Measurements from ENCODE around the gene B4GALT5.

Gene B4GALT5

GRCh38 chr20:49635166-49635565, 78.5 kb downstream of the B4GALT5 start:
- TF ChIP-seq CTCF (IDR thresholded peaks at IDR 0.05; ENCODE audit: low read length, missing control alignments): no peak
- DNase-seq (ENCODE audit: low read depth): no peak
- no peak overlapping the region for H3K4me3 ChIP-seq (replicated peaks; ENCODE audit: low read depth, low read length)

GRCh38 chr20:49634116-49634515, 79.6 kb downstream of the B4GALT5 start:
- TF ChIP-seq CTCF (IDR thresholded peaks at IDR 0.05; ENCODE audit: low read length, missing control alignments): no peak
- no peak overlapping the region for H3K4me3 ChIP-seq (replicated peaks; ENCODE audit: low read depth, low read length)
- DNase-seq (ENCODE audit: low read depth): no peak

- TF ChIP-seq CTCF (IDR thresholded peaks at IDR 0.05; ENCODE audit: low read length, missing control alignments): no peak
- no peak overlapping the region for H3K4me3 ChIP-seq (replicated peaks; ENCODE audit: low read depth, low read length)
- no peak for DNase-seq (ENCODE audit: low read depth)
These were observed 80.0 kb downstream of the B4GALT5 start for GRCh38 chr20:49633643-49634042.

- H3K4me3 ChIP-seq (replicated peaks; ENCODE audit: low read depth, low read length): no peak overlapping the region
- no peak for TF ChIP-seq CTCF (IDR thresholded peaks at IDR 0.05; ENCODE audit: low read length, missing control alignments)
- DNase-seq (ENCODE audit: low read depth): no peak
These were observed 80.7 kb downstream of the B4GALT5 start for GRCh38 chr20:49633023-49633422.

- no peak for DNase-seq (ENCODE audit: low read depth)
- H3K4me3 ChIP-seq (replicated peaks; ENCODE audit: low read depth, low read length): no peak overlapping the region
- no peak for TF ChIP-seq CTCF (IDR thresholded peaks at IDR 0.05; ENCODE audit: low read length, missing control alignments)
These were observed 81.7 kb downstream of the B4GALT5 start for GRCh38 chr20:49631856-49632418.

- TF ChIP-seq CTCF (IDR thresholded peaks at IDR 0.05; ENCODE audit: low read length, missing control alignments): no peak
- DNase-seq (ENCODE audit: low read depth): peak; percentile 33
- H3K4me3 ChIP-seq (replicated peaks; ENCODE audit: low read depth, low read length): no peak overlapping the region
These were observed 82.5 kb downstream of the B4GALT5 start for GRCh38 chr20:49631061-49631716.
